ENCODE data around the gene LARGE2.

GRCh38 chr11:45974806-45975205 lies 52.4 kb downstream of the LARGE2 start:
- TF ChIP-seq CTCF (IDR thresholded peaks at IDR 0.05; ENCODE audit: poor library complexity, severe bottlenecking), result no peak
- no peak for TF ChIP-seq REST (IDR thresholded peaks at IDR 0.05; ENCODE audit: borderline replicate concordance)
- TF ChIP-seq MXI1 (conservative IDR thresholded peaks at IDR 0.05; ENCODE audit: poor library complexity, severe bottlenecking), result no peak

Measured in neural cell (in vitro differentiated cells).